Stimulated activated naive CD8-positive, alpha-beta T cell treated with anti-CD3 and anti-CD28 coated beads, Interleukin-15, Interleukin-2, amounts not matched to agents 100 U/mL and 50 U/mL, for 24 hours (primary cell): ENCODE data around the gene ZNF708.
"Not testable (repeated sequence)": the region's sequence is repeated elsewhere in the genome, so short reads cannot be mapped to it uniquely, and the experiment has no call there.

Experiments used
- ATAC-seq: fragments of 150-1000 bp; cut with Tn5 transposase; one replicate; pipeline ENCODE4 v1.10.0; 2021
- DNase-seq: peaks from one replicate; pipeline ENCODE4 v3.0.0; 2021

ZNF708 gene

DNA sequence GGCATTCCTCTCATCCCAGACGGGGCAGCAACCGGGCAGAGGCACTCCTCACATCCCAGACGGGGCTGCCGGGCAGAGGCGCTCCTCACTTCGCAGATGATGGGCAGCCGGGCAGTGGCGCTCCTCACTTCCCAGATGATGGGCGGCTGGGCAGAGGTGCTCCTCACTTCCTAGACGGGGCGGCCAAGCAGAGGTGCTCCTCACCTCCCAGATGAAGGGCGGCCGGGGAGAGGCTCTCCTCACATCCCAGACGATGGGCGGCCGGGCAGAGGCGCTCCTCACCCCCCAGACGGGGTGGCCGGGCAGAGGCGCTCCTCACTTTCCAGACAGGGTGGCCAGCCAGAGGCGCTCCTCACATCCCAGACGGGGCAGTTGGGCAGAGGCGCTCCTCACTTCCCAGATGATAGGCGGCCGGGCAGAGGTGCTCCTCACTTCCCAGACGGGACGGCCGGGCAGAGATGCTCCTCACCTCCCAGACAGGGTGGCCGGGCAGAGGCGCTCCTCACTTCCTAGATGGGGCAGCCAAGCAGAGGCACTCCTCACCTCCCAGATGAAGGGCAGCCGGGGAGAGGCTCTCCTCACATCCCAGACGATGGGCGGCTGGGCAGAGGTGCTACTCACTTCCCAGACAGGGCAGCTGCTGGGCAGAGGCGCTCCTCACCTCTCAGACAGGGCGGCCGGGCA, 68.9 kb downstream of the ZNF708 start:
- ATAC-seq: no peak
- DNase-seq: no peak

- ATAC-seq, DNase-seq: not testable (repeated sequence)
Measured at GRCh38 chr19:21259421-21260124, 69.6 kb downstream of the ZNF708 start.

DNA sequence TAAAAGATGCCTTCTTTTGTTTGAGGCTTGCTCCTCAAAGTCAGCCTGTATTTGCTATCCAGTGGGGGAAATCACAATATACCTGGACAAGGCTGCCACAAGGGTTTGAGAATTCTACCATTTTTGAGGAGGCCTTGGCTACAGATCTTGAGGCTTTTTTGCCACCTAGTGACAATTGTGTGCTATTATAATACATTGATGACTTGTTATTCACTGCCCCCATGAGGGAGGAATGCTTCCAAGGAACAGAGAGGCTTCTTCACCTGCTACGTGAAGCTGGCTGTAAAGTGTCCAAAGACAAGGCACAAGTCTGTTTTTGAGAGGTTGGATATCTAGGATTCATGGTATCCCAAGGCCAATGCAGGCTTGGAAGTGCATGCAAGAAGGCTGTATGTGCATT, 72.5 kb downstream of the ZNF708 start:
- no peak for DNase-seq
- no peak for ATAC-seq
